ENCODE measurements around the gene STX11. TPM values are rescaled to one million over a fixed set of nuclear protein-coding genes. Genes with fewer than 3 reads are reported as not detected.

STX11 gene
- total RNA-seq, 1 experiment from 2014 or later, result 0.69 TPM

GRCh38 chr6:144194293-144194810, 44.0 kb downstream of the STX11 start:
- no peak overlapping the region for H3K4me3 ChIP-seq (replicated peaks in 1 of 2; ENCODE audit: low read depth in 1 of 2, low read length in 2 of 2)
- H3K4me2 ChIP-seq (ENCODE audit: low read length), result no peak overlapping the region
- peaks cover 0 to 4% of the 10 kb centered on the region in 2 experiments; a peak in 1 of 4 replicates for H3K4me1 ChIP-seq (ENCODE audit: control insufficient read depth in 1 of 2, insufficient read depth in 2 of 2, low read length in 2 of 2)
- intact Hi-C loops (cut with micrococcal nuclease), result no loop called here
- ChIA-PET CTCF (no interaction called here), POLR2A (no interaction called here), RAD21 (ENCODE audit: low non-redundant PET in 1 of 2, low total read pairs in 2 of 2, uncharacterized antibody in 2 of 2, unreplicated experiment in 2 of 2) (interaction anchor here in 1 of 2 experiments (0.7 kb wide), 1 partner anchor 316 kb away, joined by 4 read pairs; no protein-coding TSS in a partner anchor)
- H3K9me2 ChIP-seq (ENCODE audit: insufficient read depth), result no peaks in the 10 kb centered on the region
- no peaks in the 10 kb centered on the region for H4K20me1 ChIP-seq (ENCODE audit: insufficient read depth)
- no peak overlapping the region for H3K27ac ChIP-seq (ENCODE audit: low read depth, low read length)
- H3K9ac ChIP-seq (ENCODE audit: low read length), result no peak overlapping the region
- H3K79me2 ChIP-seq (ENCODE audit: insufficient read depth, low read length), result no peaks in the 10 kb centered on the region
- DNase-seq (ENCODE audit: low read depth, low spot score), result no peak
- ATAC-seq, result no peak
- no peak overlapping the region for H2AFZ ChIP-seq (ENCODE audit: low read depth, low read length, poor library complexity, severe bottlenecking)
- H3K9me3 ChIP-seq (ENCODE audit: control insufficient read depth in 1 of 2, insufficient read depth in 1 of 2, low read depth in 1 of 2, low read length in 2 of 2), result no peaks in the 10 kb centered on the region
- H3K36me3 ChIP-seq (ENCODE audit: control insufficient read depth in 1 of 2, insufficient read depth in 2 of 2, low read length in 2 of 2), result no peaks in the 10 kb centered on the region
- H3K27me3 ChIP-seq (ENCODE audit: insufficient read depth, low read length), result no peaks in the 10 kb centered on the region
- TF ChIP-seq TCF7L2 (IDR thresholded peaks at IDR 0.05; ENCODE audit: borderline replicate concordance, extremely low read depth, insufficient read depth, insufficient read length) (no peak), ZNF274 (IDR thresholded peaks at IDR 0.05; ENCODE audit: low read depth, low read length) (no peak), ELF1 (IDR thresholded peaks at IDR 0.05; ENCODE audit: borderline replicate concordance, low read depth) (no peak), RAD21 (IDR thresholded peaks at IDR 0.05; ENCODE audit: low read depth) (no peak), EZH2 (IDR thresholded peaks at IDR 0.05) (no peak), ATF3 (IDR thresholded peaks at IDR 0.05) (no peak), EZH2phosphoT487 (IDR thresholded peaks at IDR 0.05; ENCODE audit: borderline replicate concordance) (no peak), POLR2AphosphoS5 (IDR thresholded peaks at IDR 0.05; ENCODE audit: low read depth, low read length) (no peak), REST (IDR thresholded peaks at IDR 0.05; ENCODE audit: low read depth) (no peak), CTCF (IDR thresholded peaks at IDR 0.05 in 2 of 3, conservative IDR thresholded peaks at IDR 0.05 in 1 of 3; ENCODE audit: borderline replicate concordance in 1 of 3, insufficient read depth in 1 of 3, low read depth in 2 of 3, low read length in 2 of 3) (no peak), ZBTB33 (IDR thresholded peaks at IDR 0.05; ENCODE audit: extremely low read depth, insufficient replicate concordance, low read length) (no peak), EGR1 (IDR thresholded peaks at IDR 0.05; ENCODE audit: low read depth) (no peak), ZFX (IDR thresholded peaks at IDR 0.05) (no peak), JUND (IDR thresholded peaks at IDR 0.05) (no peak), SP1 (IDR thresholded peaks at IDR 0.05; ENCODE audit: low read depth) (no peak), YY1 (IDR thresholded peaks at IDR 0.05; ENCODE audit: extremely low read depth, insufficient replicate concordance, low read depth, low read length) (no peak), POLR2A (IDR thresholded peaks at IDR 0.05; ENCODE audit: borderline replicate concordance, extremely low read depth, insufficient read depth, insufficient read length) (no peak)
- BruUV-seq (replicated peaks), result no TSS peak
